GM18508 (cell line): ENCODE data around the gene USP34.
A peak's percentile ranks its signal among the peaks of the same experiment; 100 is the strongest.
"Not testable (repeated sequence)": the region's sequence is repeated elsewhere in the genome, so short reads cannot be mapped to it uniquely, and the experiment has no call there.

Experiments used
- ATAC-seq: cut with Tn5 transposase; IDR thresholded peaks from one replicate; pipeline ENCODE4 v1.9.1; 2021; ENCODE audit warnings: moderate number of reproducible peaks; ENCODE audit not compliant: insufficient read depth, unreplicated experiment

Gene USP34

GRCh38 chr2:61461404-61461803, 9.5 kb downstream of the USP34 start:
- ATAC-seq: no peak

DNA sequence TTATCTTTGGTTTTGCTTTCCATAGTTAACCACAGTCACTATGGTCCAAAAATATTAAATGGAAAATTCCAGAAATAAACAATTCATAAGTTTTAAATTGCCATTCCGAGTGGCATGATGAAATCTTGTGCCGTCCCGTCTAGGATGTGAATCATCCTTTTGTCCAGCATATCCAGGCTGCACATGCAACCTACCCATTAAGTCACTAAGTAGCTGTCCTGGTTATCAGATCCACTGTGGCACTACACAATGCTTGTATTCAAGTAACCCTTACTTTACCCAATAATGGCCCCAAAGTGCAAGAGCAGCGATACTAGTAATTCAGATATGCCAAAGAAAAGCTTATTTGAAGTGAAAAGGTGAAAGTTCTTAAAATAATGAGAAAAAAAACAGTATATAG, 10.7 kb downstream of the USP34 start:
- ATAC-seq: no peak

DNA sequence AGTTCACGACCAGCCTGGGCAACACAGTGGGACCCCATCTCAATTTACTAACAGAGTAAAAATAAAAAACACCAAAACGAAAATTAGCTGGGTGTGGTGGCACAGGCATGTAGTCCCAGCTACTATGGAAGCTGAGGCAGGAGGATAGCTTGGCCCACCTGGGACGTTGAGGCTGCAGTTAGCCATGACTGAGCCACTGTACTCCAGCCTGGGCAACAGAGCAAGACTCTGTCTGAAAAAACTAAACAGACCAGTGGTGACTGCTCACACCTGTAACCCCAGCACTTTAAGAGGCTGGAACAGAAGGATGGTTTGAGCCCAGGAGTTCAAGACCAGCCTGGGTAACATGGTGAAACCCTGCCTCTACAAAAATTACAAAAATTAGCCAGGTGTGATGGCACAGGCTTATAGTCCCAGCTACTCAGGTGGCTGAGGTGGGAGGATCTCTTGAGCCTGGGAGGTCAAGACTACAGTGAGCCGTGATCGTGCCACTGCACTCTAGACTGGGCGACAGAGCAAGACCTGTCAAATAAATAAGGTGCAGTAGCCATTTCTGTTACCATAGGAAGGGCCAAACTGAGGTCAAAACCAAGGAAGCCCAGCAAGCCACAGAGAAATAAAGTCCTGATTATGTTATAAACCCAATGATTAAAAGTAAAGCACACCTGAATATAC, 14.0 kb downstream of the USP34 start:
- no peak for ATAC-seq

GRCh38 chr2:61456070-61456745, 14.7 kb downstream of the USP34 start:
- no peak for ATAC-seq

- ATAC-seq: not testable (repeated sequence)
Measured at GRCh38 chr2:61454972-61455371, 15.9 kb downstream of the USP34 start.

DNA sequence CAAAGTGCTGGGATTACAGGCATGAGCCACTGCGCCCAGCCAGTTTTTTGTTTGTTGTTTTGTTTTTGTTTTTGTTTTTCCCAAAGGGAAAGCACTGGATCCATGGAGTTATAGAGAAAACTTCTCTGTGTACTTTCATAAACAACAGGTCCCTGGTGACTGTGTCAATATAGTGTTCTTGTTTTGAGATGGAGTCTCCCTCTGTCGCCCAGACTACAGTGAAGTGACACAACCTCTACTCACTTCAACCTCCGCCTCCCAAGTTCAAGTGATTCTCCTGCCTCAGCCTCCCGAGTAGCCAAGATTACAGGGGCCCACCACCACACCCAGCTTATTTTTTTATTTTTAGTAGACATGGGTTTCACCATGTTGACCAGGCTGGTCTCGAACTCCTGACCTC, 16.5 kb downstream of the USP34 start:
- ATAC-seq: no peak

DNA sequence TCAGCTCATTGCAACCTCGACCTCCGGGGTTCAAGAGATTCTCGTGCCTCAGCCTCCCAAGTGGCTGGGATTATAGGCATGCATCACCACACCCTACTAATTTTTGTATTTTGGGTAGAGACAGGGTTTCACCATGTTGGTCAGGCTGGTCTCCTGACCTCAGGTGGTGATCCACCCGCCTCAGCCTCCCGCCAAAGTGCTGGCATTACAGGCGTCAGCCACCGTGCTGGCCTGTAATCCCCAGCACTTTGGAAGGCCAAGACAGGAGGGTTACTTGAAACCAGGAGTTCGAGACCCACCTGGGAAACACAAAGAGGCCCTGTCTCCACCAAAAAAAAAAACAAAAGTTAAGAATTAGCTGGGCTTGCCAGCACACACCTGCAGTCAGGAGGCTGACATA, 18.5 kb downstream of the USP34 start:
- ATAC-seq: no peak

- ATAC-seq: no peak
Measured at GRCh38 chr2:61451178-61451577, 19.7 kb downstream of the USP34 start.

DNA sequence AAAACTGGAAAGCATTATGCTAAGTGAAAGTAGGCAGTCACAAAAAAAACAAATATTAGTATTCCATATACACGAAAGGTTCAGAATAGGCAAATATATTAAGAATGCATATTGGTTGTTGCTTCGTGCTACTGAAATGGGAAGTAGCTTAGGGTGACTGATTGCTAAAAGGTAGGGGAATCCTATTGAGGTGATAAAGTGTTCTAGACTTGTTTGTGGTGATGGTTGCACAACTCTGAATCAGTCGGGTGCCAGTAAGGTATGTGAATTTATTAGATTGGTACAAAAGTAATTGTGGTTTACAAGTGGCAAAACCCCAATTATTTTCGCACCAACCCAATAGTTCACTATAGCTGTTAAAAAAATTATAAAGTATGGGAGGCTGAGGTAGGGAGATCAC, 20.7 kb downstream of the USP34 start:
- no peak for ATAC-seq

GRCh38 chr2:61448229-61448628, 22.7 kb downstream of the USP34 start:
- no peak for ATAC-seq

- not testable (repeated sequence) for ATAC-seq
Measured at GRCh38 chr2:61446971-61447370, 23.9 kb downstream of the USP34 start.

DNA sequence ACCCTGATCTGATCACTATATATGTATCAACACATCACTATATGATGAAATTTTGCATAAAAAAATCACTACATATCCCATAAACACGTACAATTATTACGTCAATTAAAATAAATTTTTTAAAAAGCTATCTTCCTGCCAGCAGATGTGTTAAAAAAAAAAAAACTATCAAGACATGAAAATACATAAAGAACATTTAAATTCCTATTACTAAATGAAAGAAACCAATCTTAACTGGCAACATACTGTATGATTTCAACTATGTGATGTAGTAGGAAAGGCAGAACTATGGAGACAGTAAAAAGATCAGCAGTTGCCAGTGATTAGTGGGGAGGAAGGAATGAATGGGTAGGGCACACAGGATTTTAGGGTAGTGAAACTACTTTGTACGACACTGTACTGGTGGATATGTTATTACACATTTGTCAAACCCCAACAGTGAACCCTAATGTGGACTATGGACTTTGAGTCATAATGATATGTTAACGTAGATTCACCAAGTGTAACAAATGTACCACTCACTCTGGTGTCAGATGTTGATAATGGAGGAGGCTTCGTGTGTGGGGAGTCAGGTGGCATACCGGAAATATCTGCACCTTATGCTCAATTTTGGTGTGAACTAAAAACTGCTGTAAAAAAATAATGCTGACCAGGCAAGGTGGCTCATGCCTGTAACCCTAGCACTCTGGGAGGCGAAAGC, 27.4 kb downstream of the USP34 start:
- peak; percentile 91 for ATAC-seq

DNA sequence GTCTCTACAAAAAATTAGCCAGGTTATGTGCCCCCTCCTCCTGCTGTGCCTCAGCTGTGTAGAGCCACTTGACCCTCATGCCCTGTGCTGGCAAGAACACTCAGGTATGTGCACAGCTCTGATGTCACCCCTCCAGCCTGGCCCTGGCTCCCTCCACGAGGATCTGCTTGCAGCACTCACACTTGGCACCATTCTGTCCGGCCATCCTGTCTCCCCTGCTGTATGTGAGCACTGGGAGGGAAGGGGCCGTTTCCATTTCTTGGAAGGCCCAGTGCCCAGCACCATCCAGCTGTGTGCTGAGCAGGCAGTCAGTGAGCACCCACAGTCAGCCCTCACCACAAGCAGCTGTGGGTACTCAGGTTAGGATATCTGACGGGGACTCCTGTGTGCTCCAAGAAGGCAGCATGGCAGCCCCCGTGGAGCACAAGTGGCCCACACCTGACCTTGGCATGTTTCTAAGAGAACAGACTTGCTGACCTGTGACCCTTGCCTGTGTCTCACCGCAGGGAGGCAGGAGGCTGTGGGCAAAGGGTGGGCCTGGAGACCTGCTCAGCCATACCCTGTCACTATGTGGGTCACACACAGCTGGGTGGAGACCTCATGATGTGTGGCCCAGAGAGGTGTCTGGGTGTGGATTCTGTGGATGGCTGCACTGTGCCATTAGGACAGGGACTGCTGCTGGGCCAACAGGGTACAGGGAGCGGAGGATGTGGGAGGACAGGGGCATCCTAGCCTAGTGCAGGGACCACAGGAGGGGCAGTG, 31.5 kb downstream of the USP34 start:
- ATAC-seq: no peak

- ATAC-seq: no peak
Measured at GRCh38 chr2:61438670-61439069, 32.2 kb downstream of the USP34 start.

DNA sequence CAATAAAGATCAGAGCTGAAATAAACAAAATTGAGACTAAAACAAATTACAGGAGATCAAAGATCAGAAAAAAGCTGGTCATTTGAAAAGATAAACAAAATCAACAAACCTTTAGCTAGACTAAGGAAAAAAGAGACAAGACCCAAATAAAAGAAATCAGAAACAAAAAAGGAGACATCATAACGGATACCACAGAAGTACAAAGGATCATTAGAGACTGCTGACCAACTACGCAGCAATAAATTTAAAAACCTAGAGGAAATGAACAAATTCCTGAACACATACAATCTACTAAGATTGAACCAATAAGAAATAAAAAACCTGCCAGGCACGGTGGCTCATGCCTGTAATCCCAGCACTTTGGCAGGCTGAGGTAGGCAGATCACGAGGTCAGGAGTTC, 33.7 kb downstream of the USP34 start:
- no peak for ATAC-seq

DNA sequence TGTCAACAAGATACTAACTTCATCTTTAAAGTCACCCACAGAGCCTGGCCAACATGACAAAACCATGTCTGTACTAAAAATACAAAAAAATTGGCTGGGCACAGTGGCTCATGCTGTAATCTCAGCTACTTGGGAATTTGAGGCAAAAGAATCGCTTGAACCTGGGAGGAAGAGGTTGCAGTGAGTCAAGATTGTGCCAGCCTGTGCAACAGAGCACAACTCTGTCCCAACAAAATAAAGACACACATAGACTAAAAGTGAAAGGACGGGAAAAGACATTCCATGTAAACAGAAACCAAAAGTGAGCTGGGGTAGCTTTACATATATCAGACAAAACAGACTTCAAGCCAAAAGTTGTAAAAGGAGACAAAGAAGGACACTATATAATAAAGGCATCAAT, 34.8 kb downstream of the USP34 start:
- no peak for ATAC-seq

GRCh38 chr2:61435291-61435690, 35.6 kb downstream of the USP34 start:
- ATAC-seq: no peak

DNA sequence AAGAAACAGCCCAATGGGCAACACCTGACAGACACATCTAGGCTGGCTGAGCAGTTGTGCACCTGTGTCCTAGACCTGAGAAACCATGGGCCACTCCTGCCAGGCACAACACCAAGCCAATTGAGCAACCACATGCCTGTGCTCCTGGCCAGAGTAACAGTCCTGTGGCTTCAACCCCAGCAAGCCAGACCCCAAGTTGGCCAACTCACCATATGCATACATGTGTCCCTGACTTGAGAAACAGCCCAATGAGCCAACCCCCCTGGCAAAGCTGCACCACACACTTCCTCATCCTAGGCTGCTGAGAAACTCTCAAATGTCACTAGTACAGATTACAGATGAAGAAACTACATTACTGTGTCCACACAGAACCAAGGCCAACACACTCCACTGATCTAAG, 36.6 kb downstream of the USP34 start:
- no peak for ATAC-seq

GRCh38 chr2:61433606-61434005, 37.3 kb downstream of the USP34 start:
- no peak for ATAC-seq

GRCh38 chr2:61432990-61433389, 37.9 kb downstream of the USP34 start:
- no peak for ATAC-seq

DNA sequence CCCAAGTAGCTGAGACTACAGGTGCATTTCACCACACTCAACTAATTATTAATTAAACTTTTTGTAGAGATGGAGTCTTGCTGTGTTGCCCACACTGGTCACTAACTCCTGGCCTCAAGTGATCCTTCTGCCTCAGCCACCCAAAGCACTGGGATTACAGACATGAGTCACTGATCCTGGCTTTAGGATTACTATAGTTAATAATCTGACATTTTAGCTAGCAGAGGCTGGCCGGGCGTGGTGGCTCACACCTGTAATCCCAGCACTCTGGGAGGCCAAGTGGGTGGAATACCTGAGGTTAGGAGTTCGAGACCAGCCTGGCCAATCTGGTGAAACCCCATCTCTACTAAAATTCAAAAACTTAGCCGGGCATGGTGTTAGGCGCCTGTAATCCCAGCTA, 39.5 kb downstream of the USP34 start:
- no peak for ATAC-seq
